Globus pallidus (tissue), 1 donor: ENCODE data around the gene FLAD1.

Source experiments
- DNase-seq: peaks from one replicate; pipeline ENCODE4 v3.0.0-alpha.2; 2015; ENCODE audit warnings: low spot score

The FLAD1 gene

DNA sequence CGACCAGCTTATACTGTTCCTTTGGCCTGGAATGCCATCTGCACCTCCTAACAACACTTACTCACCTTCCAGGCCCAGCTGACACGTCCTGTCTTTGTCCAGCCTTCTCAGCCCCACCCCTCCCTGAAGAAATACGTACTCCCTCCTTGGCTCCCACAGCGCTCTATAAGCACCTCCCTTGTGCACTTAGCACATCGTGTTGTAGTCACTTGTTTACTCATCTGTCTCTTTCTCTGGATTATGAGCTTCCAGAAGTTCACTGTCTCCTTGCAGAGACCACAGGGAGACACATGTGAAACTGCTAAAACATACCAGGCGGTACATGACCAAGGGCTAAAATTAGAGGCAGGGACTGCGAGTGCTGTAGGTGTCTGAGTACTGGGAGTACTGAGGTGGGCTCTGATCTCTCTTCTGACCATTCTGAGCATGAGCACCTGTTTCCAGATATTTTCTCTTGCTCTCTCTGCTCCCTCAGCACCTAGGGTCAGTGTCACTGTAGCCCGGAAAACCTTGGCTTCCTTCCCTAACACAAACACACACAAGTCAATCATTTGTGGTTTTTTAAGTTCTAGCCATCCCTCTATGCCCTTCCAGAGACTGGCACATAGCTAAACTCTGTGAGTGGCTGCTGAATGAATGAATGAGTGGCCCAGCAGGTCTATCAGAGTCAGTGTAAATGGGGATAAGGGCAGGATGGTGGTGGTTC is 55.6 kb downstream of the FLAD1 start:
- DNase-seq = no peak

DNA sequence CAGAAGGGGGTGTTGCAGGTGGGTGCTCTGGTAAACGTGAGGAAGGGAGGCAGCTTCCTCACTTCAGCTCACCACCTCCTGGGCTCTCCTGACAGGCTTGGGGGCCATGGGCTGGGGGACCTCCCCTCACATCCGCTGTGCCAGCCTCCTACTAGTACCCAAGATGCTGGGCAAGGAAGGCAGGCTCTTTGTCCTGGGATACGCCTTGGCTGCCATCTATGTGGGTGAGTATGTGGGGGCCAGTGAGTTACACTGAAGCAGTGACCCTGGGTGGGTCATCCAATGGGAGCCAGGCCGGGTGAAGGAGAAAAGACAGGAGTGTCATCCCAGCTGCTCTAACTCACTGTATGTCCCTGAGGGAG is 56.1 kb downstream of the FLAD1 start:
- DNase-seq = no peak

DNA sequence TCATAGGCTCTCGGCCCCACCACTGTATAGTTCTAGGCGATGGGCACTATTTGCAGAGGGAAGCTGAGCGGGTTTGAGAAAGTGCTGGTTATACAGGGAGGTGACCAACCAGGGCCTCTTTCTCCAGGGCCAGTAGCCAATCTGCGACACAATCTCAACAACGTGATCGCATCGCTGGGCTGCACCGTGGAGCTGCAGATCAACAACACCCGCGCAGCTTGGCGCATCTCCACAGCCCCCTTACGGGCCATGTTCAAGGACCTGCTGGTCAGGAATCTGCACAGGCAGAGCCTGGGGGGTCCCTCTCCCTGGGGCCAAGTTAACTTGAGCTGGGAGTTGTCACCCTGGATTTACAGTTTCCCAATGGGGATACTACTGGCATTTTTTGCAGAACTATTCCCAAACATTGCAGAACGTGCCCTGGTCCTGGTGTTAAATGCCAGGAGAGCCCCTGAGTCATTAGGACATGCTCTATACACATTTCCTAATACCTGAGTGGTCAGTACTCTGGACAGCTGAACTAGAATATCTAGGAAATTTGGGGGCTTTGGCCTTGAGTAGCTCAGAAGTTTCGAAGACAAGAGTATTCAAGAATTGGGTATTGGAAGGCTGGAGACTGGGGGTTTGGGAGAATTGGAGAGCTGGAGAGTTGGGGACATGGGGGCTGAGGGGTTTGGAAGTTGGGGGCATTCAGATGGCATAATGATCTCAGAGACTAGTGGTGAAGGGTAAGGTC is 57.4 kb downstream of the FLAD1 start:
- DNase-seq = no peak
